T47D (cell line): ENCODE results near the gene IRX2.

ENCODE experiments used
- DNase-seq, 2 experiments: peaks; one replicate each; pipeline versions ENCODE4 v3.0.0 to v3.0.0-alpha.2; 2011 to 2012; ENCODE audit warnings: low read depth in 1 of 2, low spot score in 1 of 2
- JUND ChIP-seq: IDR thresholded peaks from 2 replicates; pipeline ENCODE4 v1.6.1; 2012; ENCODE audit warnings: low read depth
- in situ Hi-C: cut with HindIII; loops from 2 replicates; pipeline ENCODE4 v1.10.0; 2016; ENCODE audit warnings: low sequenced_read_pairs, low pct_unique_long_range_greater_than_20kb

The IRX2 gene

GRCh38 chr5:2744485-2744884, 7.0 kb downstream of the IRX2 start:
- DNase-seq, result no peak
- in situ Hi-C loops, result no loop called here
- no peak for TF ChIP-seq JUND

- no peak for TF ChIP-seq JUND
- in situ Hi-C loops, result no loop called here
- no peak for DNase-seq
Observed at GRCh38 chr5:2742921-2743679, 8.4 kb downstream of the IRX2 start.

- in situ Hi-C loops, result no loop called here
- TF ChIP-seq JUND, result no peak
- no peak for DNase-seq
Observed at GRCh38 chr5:2741956-2742355, 9.5 kb downstream of the IRX2 start.

- no peak for DNase-seq
- no peak for TF ChIP-seq JUND
- in situ Hi-C loops, result no loop called here
Observed at GRCh38 chr5:2740876-2741555, 10.5 kb downstream of the IRX2 start.

- TF ChIP-seq JUND, result no peak
- in situ Hi-C loops, result no loop called here
Observed at GRCh38 chr5:2740051-2740875, 11.2 kb downstream of the IRX2 start.

GRCh38 chr5:2739360-2740050, 12.0 kb downstream of the IRX2 start:
- in situ Hi-C loops, result no loop called here
- peak in 1 of 2 experiments; percentile 53 for DNase-seq
- TF ChIP-seq JUND, result no peak

More at GRCh38 chr5:2740051-2740875, 11.2 kb downstream of the IRX2 start:
- DNase-seq, result no peak

GRCh38 chr5:2738700-2739359, 12.6 kb downstream of the IRX2 start:
- in situ Hi-C loops, result no loop called here
- no peak for DNase-seq
- no peak for TF ChIP-seq JUND

- in situ Hi-C loops, result no loop called here
- TF ChIP-seq JUND, result no peak
- no peak for DNase-seq
Observed at GRCh38 chr5:2738156-2738699, 13.2 kb downstream of the IRX2 start.

- no peak for DNase-seq
- TF ChIP-seq JUND, result no peak
- in situ Hi-C loops, result no loop called here
Observed at GRCh38 chr5:2737273-2738155, 14.0 kb downstream of the IRX2 start.

GRCh38 chr5:2736872-2737271, 14.6 kb downstream of the IRX2 start:
- in situ Hi-C loops, result no loop called here
- no peak for TF ChIP-seq JUND
- no peak for DNase-seq

GRCh38 chr5:2735996-2736395, 15.5 kb downstream of the IRX2 start:
- no peak for DNase-seq
- in situ Hi-C loops, result no loop called here
- TF ChIP-seq JUND, result no peak
